Medulla oblongata (tissue), 1 donor: ENCODE measurements around the gene TBC1D17.

ENCODE experiments used
- DNase-seq: peaks from one replicate; pipeline ENCODE4 v3.0.0-alpha.2; 2015; ENCODE audit errors: extremely low spot score

TBC1D17 gene

GRCh38 chr19:49860336-49861102 lies 17.0 kb upstream of the TBC1D17 start:
- DNase-seq, result no peak

- no peak for DNase-seq
Measured at GRCh38 chr19:49861107-49861506, 16.4 kb upstream of the TBC1D17 start.

GRCh38 chr19:49861541-49862378 lies 15.7 kb upstream of the TBC1D17 start:
- DNase-seq, result no peak

- DNase-seq, result no peak
Measured at GRCh38 chr19:49862391-49863253, 14.9 kb upstream of the TBC1D17 start.

- DNase-seq, result no peak
Measured at GRCh38 chr19:49863254-49863934, 14.1 kb upstream of the TBC1D17 start.

- DNase-seq, result no peak
Measured at GRCh38 chr19:49863935-49864320, 13.6 kb upstream of the TBC1D17 start.

GRCh38 chr19:49864890-49865289 lies 12.6 kb upstream of the TBC1D17 start:
- DNase-seq, result no peak

GRCh38 chr19:49866933-49867782 lies 10.3 kb upstream of the TBC1D17 start, which contains the start of gene PNKP:
Gene PNKP, minus strand, starts transcription at chr19:49867576. Its CDS starts 372 bp downstream, at chr19:49867204.
- peak; percentile 94 for DNase-seq

- DNase-seq, result no peak
Measured at GRCh38 chr19:49869009-49869483, 8.5 kb upstream of the TBC1D17 start.

GRCh38 chr19:49869484-49870308 lies 7.8 kb upstream of the TBC1D17 start:
- peak; percentile 100 for DNase-seq

- no peak for DNase-seq
Measured at GRCh38 chr19:49870309-49870901, 7.1 kb upstream of the TBC1D17 start.

GRCh38 chr19:49871349-49871985 lies 6.0 kb upstream of the TBC1D17 start:
- no peak for DNase-seq

GRCh38 chr19:49872245-49873128 lies 5.0 kb upstream of the TBC1D17 start:
- DNase-seq, result no peak

- no peak for DNase-seq
Measured at GRCh38 chr19:49873129-49873521, 4.4 kb upstream of the TBC1D17 start.

- no peak for DNase-seq
Measured at GRCh38 chr19:49873834-49874233, 3.7 kb upstream of the TBC1D17 start.

GRCh38 chr19:49874503-49875157 lies 2.9 kb upstream of the TBC1D17 start:
- no peak for DNase-seq

GRCh38 chr19:49875177-49875576 lies 2.3 kb upstream of the TBC1D17 start:
- DNase-seq, result no peak
